ENCODE data around the gene ARHGAP18.

The ARHGAP18 gene

GRCh38 chr6:129719692-129720091 lies 9.7 kb upstream of the ARHGAP18 start:
- no peak for DNase-seq

GRCh38 chr6:129717277-129717676 lies 7.3 kb upstream of the ARHGAP18 start:
- no peak for DNase-seq

DNA sequence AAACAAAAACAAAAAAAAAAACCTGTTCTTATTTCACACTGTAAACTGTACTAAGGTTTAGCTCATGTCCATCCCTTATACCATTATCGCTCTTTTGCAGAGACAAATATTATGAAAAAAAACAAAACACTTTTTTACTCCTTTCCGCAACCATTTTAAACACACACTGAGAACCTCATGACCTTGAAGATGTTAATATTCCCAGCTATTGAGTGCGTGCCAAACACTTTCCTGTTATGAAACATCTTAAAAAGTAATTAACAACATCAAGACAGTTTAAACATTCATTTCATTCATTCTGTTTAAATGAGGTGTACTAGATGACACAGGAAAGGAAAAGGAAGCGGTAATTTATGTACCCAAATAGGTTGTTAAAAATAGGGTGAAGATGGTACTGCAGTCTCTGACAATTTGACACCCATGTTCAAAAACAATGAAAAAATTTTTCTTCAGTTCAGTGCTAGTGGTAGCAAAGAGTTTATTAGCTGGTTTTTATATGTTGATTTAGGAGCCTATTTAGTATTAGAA lies 3.9 kb upstream of the ARHGAP18 start:
- no peak for DNase-seq

DNA sequence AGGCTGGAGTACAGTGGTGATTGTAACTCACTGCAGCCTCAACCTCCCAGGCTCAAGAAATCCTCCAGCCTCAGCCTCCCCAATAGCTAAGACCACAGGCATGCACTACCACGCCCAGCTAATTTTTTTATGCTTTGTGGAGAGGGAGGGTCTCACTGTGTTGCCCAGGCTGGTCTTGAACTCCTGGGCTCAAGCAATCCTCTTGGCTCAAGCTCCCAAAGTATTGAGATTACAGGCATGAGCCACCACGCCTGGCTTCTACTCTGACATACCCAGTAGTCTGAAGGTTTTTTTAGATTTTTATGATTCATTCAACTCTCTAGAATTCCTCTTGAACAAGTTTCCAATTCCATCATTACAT lies 1.3 kb upstream of the ARHGAP18 start:
- no peak for DNase-seq

- no peak for DNase-seq
Measured at GRCh38 chr6:129710450-129711270, 683 bp upstream of the ARHGAP18 start.

DNA sequence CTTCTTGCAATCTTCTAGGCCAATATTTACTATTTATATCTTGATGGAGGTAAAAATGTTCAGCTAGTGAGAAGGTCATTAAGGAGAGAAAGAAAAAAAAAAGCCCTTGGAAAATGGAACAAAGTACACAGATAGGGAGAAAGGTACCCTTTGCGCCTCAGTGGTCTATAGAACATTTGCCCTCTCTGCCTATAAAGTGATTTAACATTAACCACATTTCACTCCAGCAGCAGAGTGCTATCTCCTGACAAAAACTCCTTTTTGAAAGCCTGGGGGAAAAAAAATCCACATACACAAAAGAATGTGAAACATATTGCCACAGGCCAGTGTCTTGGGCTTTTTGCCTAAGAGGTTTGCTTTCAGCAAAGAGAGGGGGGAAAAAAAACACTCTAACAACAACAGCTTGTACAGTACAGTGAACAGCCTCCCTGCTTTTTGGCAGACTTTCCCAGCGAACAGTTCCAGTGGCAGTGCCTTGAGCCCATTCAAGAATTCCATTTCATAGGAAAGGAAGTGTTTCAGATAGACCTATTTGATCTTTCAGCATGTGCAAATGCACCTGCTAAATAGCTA lies 695 bp downstream of the ARHGAP18 start:
- no peak for DNase-seq

DNA sequence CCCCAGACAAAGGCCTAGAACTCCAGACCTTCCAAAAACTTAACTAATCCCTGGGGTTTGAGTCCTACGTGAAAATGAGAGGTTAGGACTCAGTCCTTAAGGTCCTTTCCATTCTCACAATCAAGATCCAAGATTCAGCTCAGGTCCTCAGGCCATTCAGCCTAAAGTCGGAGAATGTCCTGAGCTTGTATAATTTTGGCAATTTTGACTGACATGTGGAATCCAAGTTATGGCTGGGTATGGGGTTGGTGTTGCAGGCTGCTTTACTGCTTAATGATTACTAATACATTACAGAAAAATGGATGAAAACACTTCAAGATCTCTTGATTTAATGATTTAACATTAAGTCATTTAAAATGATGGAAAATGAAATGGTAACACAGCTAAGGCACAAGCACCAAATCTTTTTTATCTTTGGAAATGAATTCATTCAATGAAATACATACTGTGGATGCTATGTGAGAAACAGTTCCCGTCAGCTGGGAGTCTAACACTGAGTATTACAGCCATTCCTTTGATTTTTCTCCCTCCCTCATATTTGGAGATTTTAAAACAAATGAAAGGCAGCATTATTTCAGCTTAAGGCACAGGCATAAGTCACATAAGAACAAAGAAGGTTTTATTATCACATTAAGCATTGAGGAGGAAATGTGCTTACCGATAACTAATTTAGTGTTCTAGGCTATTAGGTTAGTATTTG lies 1.3 kb downstream of the ARHGAP18 start:
- DNase-seq: no peak

- DNase-seq: no peak
Measured at GRCh38 chr6:129707882-129708495, 2.0 kb downstream of the ARHGAP18 start.

DNA sequence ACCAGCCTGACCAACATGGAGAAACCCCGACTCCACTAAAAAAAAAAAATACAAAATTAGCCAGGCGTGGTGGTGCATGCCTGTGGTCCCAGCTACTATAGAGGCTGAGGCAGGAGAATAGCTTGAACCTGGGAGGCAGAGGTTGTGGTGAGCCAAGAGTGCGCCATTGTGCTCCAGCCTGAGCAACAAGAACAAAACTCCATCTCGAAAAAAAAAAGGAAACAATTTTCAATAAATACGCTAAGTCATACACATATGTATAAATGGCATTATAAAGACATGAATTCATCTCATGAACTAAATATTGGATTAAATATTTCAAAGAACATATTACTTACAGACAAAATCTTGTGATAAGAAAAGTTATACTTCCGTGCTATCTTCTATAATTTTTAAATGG lies 2.9 kb downstream of the ARHGAP18 start:
- DNase-seq: no peak

DNA sequence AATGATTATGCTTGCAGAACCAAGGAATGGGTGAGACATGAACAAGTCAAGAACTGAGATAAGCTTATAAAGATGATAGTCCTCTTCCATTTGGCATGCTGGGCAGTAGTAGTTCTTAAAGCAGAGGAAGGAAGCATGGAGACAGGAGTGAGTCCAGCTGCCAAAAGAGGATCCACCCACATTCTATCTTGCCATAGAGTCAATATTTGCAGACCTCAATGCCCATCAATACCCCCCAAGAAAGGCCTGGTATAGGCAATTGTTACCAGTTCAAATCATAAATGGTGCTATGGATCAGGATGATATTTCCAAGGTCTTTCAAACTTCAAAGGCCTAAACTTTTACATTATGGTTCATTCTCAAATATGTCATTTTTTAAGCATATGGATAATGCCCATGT lies 4.8 kb downstream of the ARHGAP18 start:
- no peak for DNase-seq

DNA sequence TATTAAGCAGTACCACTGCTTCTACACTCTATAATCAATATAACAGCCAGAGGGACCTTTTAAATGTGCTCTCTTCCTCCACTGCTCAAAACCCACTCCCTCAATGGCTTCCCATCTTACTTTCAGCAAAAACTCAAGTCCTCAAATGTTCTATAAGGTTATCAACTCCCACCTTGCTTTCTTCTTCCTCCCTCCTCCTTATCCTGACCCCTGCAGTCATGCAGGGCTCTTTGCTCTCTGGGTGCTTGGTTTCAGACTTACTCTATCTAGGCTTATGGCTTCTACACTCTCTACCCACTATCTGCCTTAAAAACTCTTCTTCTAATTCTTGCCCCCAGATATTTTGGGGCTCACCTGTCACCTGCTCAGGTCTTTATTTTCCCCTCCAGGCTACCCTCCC lies 5.3 kb downstream of the ARHGAP18 start:
- DNase-seq: no peak

GRCh38 chr6:129701721-129702455 lies 8.1 kb downstream of the ARHGAP18 start:
- DNase-seq: no peak

DNA sequence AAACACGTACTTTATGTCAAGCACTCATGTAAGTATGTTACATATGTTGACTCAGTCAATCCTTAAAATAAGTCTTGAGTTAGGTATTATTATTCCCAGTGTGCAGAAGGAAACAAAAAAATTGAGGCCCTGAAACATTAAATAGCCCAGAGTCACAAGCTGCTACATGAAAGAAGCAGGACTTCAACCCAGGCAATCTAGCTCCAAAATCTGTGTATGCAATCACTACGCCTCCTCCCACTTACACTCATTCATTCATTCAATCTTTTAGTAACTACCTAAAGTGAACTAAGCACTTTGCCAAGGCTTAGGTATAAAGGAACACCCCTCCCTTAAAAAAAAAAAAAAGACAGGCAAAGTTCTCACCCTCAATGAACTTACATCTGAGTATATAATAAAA lies 9.3 kb downstream of the ARHGAP18 start:
- no peak for DNase-seq

DNA sequence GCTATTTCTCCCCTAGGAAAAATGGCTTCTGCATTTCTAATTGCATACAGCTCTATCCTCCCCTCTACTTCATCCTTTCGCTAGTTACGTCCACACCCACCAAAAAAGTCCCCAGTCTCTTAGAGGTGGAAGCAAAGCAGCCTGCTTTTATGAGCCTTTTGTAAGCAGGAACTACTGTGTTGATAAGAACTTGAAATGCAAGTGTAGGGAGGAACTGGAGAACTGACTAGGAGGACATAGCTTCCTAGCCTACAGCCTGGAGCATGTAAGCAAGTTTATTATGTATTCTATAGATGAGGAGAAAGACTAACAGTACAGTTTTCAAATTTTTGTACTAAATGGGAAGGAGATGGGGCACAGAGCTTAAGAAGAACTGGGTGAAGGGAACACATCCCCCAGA lies 10.3 kb downstream of the ARHGAP18 start:
- no peak for DNase-seq

GRCh38 chr6:129698430-129698829 lies 11.5 kb downstream of the ARHGAP18 start:
- no peak for DNase-seq

DNA sequence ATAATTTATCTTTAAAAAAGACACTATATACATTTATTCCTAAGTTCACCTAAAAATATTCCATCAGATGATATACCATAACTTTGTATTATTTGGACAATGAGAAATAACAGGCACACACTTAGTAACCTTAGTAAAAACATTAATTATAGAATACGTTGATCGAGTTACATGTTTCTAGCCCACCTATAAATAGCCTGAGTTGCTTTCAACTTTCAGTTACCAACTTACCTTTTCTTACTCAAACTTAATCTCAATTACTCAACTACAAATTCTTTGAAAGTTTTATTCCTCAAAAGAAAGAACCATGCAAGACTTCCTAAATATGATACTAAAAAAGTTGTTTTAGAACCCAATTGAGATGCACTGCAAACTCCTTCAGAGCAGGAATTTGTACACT lies 12.2 kb downstream of the ARHGAP18 start:
- DNase-seq: no peak

DNA sequence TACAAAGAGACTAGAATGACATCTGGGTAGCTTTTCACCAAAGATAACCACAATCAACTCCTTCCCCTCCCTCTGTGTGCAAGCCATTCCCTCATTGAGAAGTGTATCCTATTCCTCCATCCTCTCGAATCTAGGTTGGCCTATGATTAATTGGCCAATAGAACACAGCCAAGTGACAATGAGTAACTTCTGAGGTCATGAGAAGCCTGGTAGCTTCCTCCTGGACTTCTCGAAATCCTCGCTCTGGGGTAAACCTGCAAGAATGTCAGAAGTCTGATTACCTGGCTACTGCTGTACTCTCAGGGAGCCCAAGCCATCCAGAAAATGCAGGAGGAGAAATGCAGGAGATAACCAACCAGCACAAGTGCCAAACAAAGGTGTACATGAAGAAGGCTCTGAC lies 13.1 kb downstream of the ARHGAP18 start:
- DNase-seq: no peak

- DNase-seq: no peak
Measured at GRCh38 chr6:129696028-129696418, 14.0 kb downstream of the ARHGAP18 start.

GRCh38 chr6:129695373-129696027 lies 14.5 kb downstream of the ARHGAP18 start:
- DNase-seq: no peak

- DNase-seq: no peak
Measured at GRCh38 chr6:129694036-129694435, 15.9 kb downstream of the ARHGAP18 start.

DNA sequence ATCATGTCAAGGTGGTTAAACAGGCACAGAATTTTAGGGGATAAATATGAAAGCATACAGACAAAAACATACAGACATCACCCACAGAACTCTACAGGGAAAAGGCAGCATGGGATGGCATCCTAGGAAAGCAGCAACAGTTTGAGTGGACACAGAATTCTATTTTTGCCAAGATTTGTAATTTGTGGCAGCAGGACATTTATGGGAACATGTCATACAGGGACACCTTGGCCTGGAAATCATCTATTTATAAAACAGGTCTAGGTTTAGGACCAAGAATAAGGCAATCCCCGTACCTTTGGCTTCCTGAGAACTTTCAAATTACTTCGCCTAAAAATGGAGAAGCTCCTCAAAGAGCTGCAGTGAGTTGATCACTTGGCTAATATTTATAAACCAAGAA lies 17.5 kb downstream of the ARHGAP18 start:
- no peak for DNase-seq

DNA sequence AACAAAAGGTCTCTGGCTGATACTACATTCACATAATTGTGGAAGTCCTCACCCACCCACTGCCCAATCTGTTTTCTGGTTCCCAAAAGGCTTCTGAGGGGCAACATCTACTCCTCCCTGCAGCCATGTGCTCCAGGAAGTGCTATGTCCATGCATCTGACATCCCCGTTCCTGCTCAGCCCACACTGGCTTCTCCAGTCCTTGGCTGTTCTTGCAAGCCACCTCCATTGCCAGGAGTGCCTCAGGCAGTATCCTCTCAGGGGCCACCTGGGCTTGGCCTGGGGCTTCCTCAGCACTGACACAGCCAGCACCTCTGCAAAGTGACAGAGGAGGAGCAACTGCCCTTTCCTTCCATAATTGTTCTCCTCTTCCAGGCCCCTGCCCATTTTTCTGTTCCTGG lies 18.3 kb downstream of the ARHGAP18 start:
- DNase-seq: no peak

Measured in NCI-H2029 (cell line).